Choroid plexus epithelial cell (primary cell): ENCODE measurements around the gene RERE.
"Not testable (repeated sequence)": the region's sequence is repeated elsewhere in the genome, so short reads cannot be mapped to it uniquely, and the experiment has no call there.

Experiments used
- DNase-seq: peaks from one replicate; pipeline ENCODE4 v3.0.0-alpha.2; 2010; ENCODE audit warnings: low read depth
- H3K4me3 ChIP-seq: 2 replicates; pipeline ENCODE4 v1.5.1; 2011; ENCODE audit warnings: low read depth, mild to moderate bottlenecking, control low read depth, low read length, moderate library complexity
- CTCF ChIP-seq: conservative IDR thresholded peaks from 2 replicates; pipeline ENCODE4 v1.5.1; 2011; ENCODE audit warnings: low read depth, mild to moderate bottlenecking, control low read depth, inconsistent platforms, low read length, moderate library complexity

Gene RERE

GRCh38 chr1:8789314-8790214 is 27.9 kb downstream of the RERE start:
- DNase-seq = no peak
- no peak for TF ChIP-seq CTCF
- H3K4me3 ChIP-seq = no peak overlapping the region

- no peak for DNase-seq
- no peak overlapping the region for H3K4me3 ChIP-seq
- no peak for TF ChIP-seq CTCF
Measured at GRCh38 chr1:8787218-8787617, 30.2 kb downstream of the RERE start.

- not testable (repeated sequence) for H3K4me3 ChIP-seq, DNase-seq
Measured at GRCh38 chr1:8786204-8786603, 31.2 kb downstream of the RERE start.

- H3K4me3 ChIP-seq = no peak overlapping the region
- no peak for DNase-seq
- TF ChIP-seq CTCF = no peak
Measured at GRCh38 chr1:8782955-8783354, 34.5 kb downstream of the RERE start.

- DNase-seq = no peak
- no peak overlapping the region for H3K4me3 ChIP-seq
- no peak for TF ChIP-seq CTCF
Measured at GRCh38 chr1:8782001-8782620, 35.3 kb downstream of the RERE start.

- H3K4me3 ChIP-seq = no peak overlapping the region
- no peak for DNase-seq
- no peak for TF ChIP-seq CTCF
Measured at GRCh38 chr1:8780405-8780804, 37.0 kb downstream of the RERE start.

- DNase-seq = no peak
- no peak for TF ChIP-seq CTCF
- H3K4me3 ChIP-seq = no peak overlapping the region
Measured at GRCh38 chr1:8777867-8778266, 39.6 kb downstream of the RERE start.
